GM10266 (cell line): ENCODE results near the gene TNS3.

Source experiments
- DNase-seq: peaks from one replicate; pipeline ENCODE4 v3.0.0; 2012; ENCODE audit errors: extremely low spot score
- TF ChIP-seq, protein P1 (sequence below): IDR thresholded peaks from 2 replicates; pipeline ENCODE4 v1.5.1; 2012; ENCODE audit warnings: mild to moderate bottlenecking, low read depth; ENCODE audit not compliant: control insufficient read depth, insufficient read depth; ENCODE audit errors: missing control alignments

Gene TNS3

GRCh38 chr7:47496056-47496665 lies 85.8 kb downstream of the TNS3 start:
- DNase-seq: no peak
- TF ChIP-seq, protein P1, sequence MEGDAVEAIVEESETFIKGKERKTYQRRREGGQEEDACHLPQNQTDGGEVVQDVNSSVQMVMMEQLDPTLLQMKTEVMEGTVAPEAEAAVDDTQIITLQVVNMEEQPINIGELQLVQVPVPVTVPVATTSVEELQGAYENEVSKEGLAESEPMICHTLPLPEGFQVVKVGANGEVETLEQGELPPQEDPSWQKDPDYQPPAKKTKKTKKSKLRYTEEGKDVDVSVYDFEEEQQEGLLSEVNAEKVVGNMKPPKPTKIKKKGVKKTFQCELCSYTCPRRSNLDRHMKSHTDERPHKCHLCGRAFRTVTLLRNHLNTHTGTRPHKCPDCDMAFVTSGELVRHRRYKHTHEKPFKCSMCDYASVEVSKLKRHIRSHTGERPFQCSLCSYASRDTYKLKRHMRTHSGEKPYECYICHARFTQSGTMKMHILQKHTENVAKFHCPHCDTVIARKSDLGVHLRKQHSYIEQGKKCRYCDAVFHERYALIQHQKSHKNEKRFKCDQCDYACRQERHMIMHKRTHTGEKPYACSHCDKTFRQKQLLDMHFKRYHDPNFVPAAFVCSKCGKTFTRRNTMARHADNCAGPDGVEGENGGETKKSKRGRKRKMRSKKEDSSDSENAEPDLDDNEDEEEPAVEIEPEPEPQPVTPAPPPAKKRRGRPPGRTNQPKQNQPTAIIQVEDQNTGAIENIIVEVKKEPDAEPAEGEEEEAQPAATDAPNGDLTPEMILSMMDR: no peak

DNA sequence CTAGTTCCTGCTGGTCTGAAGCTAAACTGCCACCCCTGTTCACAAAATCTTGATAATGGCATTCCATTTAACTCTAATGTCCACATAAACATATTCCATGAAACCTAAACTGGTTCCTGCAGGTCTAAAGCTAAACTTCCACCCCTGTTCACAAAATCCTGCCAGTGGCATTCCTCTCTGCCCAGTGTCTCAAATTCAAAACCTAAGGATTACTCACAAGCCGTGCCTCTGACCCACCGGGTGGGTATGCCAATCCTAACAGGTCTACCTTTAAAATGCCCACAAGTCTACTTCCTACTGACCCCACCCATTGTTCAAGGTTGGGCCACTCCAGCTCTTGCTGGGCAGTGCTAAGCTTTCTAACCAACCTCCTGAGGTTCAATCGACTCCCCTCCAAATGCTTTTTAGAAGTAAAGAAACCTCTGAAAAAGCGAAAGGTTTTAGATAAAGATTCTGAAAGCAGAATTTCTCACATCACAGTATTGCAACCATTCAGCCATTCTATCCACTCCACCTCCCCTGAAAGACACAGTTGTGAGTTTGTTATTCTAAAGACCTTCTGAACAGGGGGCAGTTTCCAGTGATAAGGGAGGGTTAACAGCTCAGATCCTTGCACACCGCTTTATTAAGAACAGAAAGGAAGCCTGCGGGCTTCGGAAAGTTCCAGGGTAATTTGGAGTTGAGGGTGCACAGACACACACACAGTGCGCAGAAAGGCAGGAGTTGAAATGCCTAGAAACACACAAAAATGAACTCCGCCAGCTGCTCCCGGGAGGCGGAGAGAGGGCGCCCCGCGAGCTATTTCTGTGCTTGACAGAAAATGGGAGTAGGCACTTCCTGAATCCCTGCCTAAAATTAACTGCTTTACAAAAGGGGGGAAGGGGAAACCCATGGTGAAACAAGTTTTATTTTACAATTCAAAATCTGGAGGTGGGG lies 87.7 kb downstream of the TNS3 start:
- peak; percentile 32 for DNase-seq
- TF ChIP-seq, protein P1: no peak

DNA sequence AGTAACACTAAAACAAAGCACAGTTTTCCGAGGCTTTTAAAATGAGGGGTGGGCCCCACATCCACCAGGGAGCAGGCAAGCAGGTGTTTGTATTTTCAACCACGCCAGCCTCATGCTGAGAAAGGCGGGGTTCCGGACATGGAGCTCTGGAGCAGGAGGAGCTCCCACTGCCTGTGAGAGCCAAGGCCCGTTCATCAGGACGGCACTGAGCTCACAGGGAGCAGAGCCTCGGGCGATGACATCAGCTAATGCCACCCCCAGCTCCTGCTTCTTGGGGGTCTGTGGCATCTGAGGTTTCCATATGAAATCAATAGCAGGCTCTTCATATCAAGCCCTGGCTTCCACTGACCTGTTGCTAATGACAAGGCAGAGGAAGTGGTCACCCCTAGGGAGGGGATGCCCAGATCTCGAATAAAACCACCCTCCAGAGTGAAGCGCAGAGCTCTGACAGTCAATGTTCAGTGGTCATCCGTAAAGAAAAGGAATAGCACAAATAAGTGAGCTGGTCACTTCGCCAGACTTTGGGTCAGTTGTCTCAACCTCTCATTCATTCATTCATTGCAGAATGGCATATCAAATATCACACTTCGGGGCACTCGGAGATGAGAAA lies 89.1 kb downstream of the TNS3 start:
- no peak for DNase-seq
- TF ChIP-seq, protein P1: no peak

GRCh38 chr7:47490501-47491265 lies 91.2 kb downstream of the TNS3 start:
- TF ChIP-seq, protein P1: no peak

GRCh38 chr7:47489624-47490023 lies 92.3 kb downstream of the TNS3 start:
- DNase-seq: no peak
- TF ChIP-seq, protein P1: no peak

More at GRCh38 chr7:47490501-47491265, 91.2 kb downstream of the TNS3 start:
- DNase-seq: no peak

- DNase-seq: no peak
- TF ChIP-seq, protein P1: no peak
These were observed 93.0 kb downstream of the TNS3 start for GRCh38 chr7:47488969-47489342.
